RWPE2 (cell line): ENCODE measurements around the gene DCDC2.
"Not testable (repeated sequence)": the region's sequence is repeated elsewhere in the genome, so short reads cannot be mapped to it uniquely, and the experiment has no call there.

Experiments
- ATAC-seq: fragments of 200-7000 bp; cut with Tn5 transposase; 3 replicates; pipeline ENCODE4 v1.9.1; 2021; ENCODE audit warnings: low read depth
- DNase-seq: peaks from one replicate; pipeline ENCODE4 v3.0.0-alpha.2; 2020; ENCODE audit warnings: low spot score
- H3K27ac ChIP-seq: fragments of 450-650 bp; 2 replicates; pipeline ENCODE4 v1.5.1; 2017; ENCODE audit warnings: mild to moderate bottlenecking; ENCODE audit not compliant: poor library complexity, severe bottlenecking
- H3K27me3 ChIP-seq: fragments of 250-450 bp; sonication (Bioruptor Pico); 2 replicates; pipeline ENCODE4 v1.5.1; 2021; ENCODE audit warnings: mild to moderate bottlenecking, moderate library complexity; ENCODE audit not compliant: insufficient read depth, poor library complexity, severe bottlenecking
- H3K36me3 ChIP-seq: fragments of 250-450 bp; sonication (Bioruptor Pico); 2 replicates; pipeline ENCODE4 v1.5.1; 2020; ENCODE audit warnings: low read depth, mild to moderate bottlenecking, moderate library complexity
- H3K4me1 ChIP-seq: fragments of 250-450 bp; sonication (Bioruptor Pico); 2 replicates; pipeline ENCODE4 v1.5.1; 2021; ENCODE audit warnings: mild to moderate bottlenecking, moderate library complexity; ENCODE audit not compliant: insufficient read depth, poor library complexity, severe bottlenecking
- H3K4me3 ChIP-seq: fragments of 250-450 bp; sonication (Bioruptor Pico); 2 replicates; pipeline ENCODE4 v1.5.1; 2021; ENCODE audit warnings: mild to moderate bottlenecking, moderate library complexity; ENCODE audit not compliant: severe bottlenecking
- H3K9me3 ChIP-seq: fragments of 250-450 bp; sonication (Bioruptor Pico); 2 replicates; pipeline ENCODE4 v1.5.1; 2021; ENCODE audit warnings: mild to moderate bottlenecking, moderate library complexity; ENCODE audit not compliant: severe bottlenecking
- CTCF ChIP-seq: fragments of 450-650 bp; IDR thresholded peaks from one replicate; pipeline ENCODE4 v1.5.1; 2017; ENCODE audit warnings: mild to moderate bottlenecking, moderate library complexity; ENCODE audit not compliant: poor library complexity, severe bottlenecking

DCDC2 gene

GRCh38 chr6:24401458-24401857, 43.6 kb upstream of the DCDC2 start:
- DNase-seq (no peak), ATAC-seq (no peak)
- H3K4me3 ChIP-seq, result no peak overlapping the region
- no peak for TF ChIP-seq CTCF
- H3K27me3 ChIP-seq, result no peaks in the 10 kb centered on the region
- H3K4me1 ChIP-seq, result peaks cover 6% of the 10 kb centered on the region
- peaks cover 20% of the 10 kb centered on the region for H3K36me3 ChIP-seq
- no peak overlapping the region for H3K27ac ChIP-seq
- H3K9me3 ChIP-seq, result no peaks in the 10 kb centered on the region

GRCh38 chr6:24400045-24401039, 42.5 kb upstream of the DCDC2 start:
- ATAC-seq, H3K4me3 ChIP-seq, H3K4me1 ChIP-seq, DNase-seq, H3K9me3 ChIP-seq, H3K27me3 ChIP-seq, H3K27ac ChIP-seq: not testable (repeated sequence)
- H3K36me3 ChIP-seq, result peaks cover 11% of the 10 kb centered on the region

- TF ChIP-seq CTCF, result no peak
- DNase-seq (no peak), ATAC-seq (no peak)
- no peaks in the 10 kb centered on the region for H3K9me3 ChIP-seq
- H3K27me3 ChIP-seq, result no peaks in the 10 kb centered on the region
- H3K36me3 ChIP-seq, result no peaks in the 10 kb centered on the region
- H3K4me3 ChIP-seq, result no peak overlapping the region
- H3K27ac ChIP-seq, result no peak overlapping the region
- peaks cover 5% of the 10 kb centered on the region for H3K4me1 ChIP-seq
Measured at GRCh38 chr6:24397631-24398030, 39.8 kb upstream of the DCDC2 start.

GRCh38 chr6:24396824-24397223, 39.0 kb upstream of the DCDC2 start:
- peaks cover 5% of the 10 kb centered on the region for H3K4me1 ChIP-seq
- H3K9me3 ChIP-seq, result no peaks in the 10 kb centered on the region
- no peak overlapping the region for H3K4me3 ChIP-seq
- H3K27me3 ChIP-seq, result no peaks in the 10 kb centered on the region
- no peak for TF ChIP-seq CTCF
- H3K27ac ChIP-seq, result no peak overlapping the region
- ATAC-seq, result no peak
- no peaks in the 10 kb centered on the region for H3K36me3 ChIP-seq
- no peak for DNase-seq

- peaks cover 5% of the 10 kb centered on the region for H3K4me1 ChIP-seq
- no peaks in the 10 kb centered on the region for H3K9me3 ChIP-seq
- no peaks in the 10 kb centered on the region for H3K27me3 ChIP-seq
- TF ChIP-seq CTCF, result no peak
- peak; percentile 96 for ATAC-seq
- no peak overlapping the region for H3K27ac ChIP-seq
- H3K4me3 ChIP-seq, result no peak overlapping the region
- no peak for DNase-seq
- H3K36me3 ChIP-seq, result no peaks in the 10 kb centered on the region
Measured at GRCh38 chr6:24394780-24395437, 37.0 kb upstream of the DCDC2 start.
